Tibial nerve (tissue), 4 donors: ENCODE measurements around the gene HK2. TPM values are rescaled to one million over a fixed set of nuclear protein-coding genes. Genes with fewer than 3 reads are reported as not detected.

Source experiments
- DNase-seq, 2 donors: peaks; one replicate each; pipeline ENCODE4 v3.0.0-alpha.2; 2019; ENCODE audit warnings: low spot score in 2 of 2
- H3K27ac ChIP-seq, 4 donors: fragments of 200-600 bp; sonication (generic) in 3 of 4; one replicate each; pipeline ENCODE4 v1.5.1; 2017 to 2019; ENCODE audit warnings: mild to moderate bottlenecking in 1 of 4
- H3K27me3 ChIP-seq, 2 donors: fragments of 200-600 bp; sonication (generic) in 1 of 2; one replicate each; pipeline versions ENCODE4 v1.5.1 to v1.6.0; 2017 to 2019
- H3K36me3 ChIP-seq, 3 donors: fragments of 200-600 bp; sonication (generic); one replicate each; pipeline ENCODE4 v1.5.1; 2018 to 2019
- H3K4me1 ChIP-seq, 4 donors: fragments of 200-600 bp; sonication (generic) in 3 of 4; one replicate each; pipeline ENCODE4 v1.5.1; 2017 to 2019
- H3K4me3 ChIP-seq, 4 donors: fragments of 200-600 bp; sonication (generic) in 3 of 4; one replicate each; pipeline ENCODE4 v1.5.1; 2017 to 2019; ENCODE audit warnings: mild to moderate bottlenecking in 1 of 4, moderate library complexity in 1 of 4
- H3K9me3 ChIP-seq, 4 donors: fragments of 200-600 bp; sonication (generic) in 3 of 4; one replicate each; pipeline ENCODE4 v1.5.1; 2017 to 2019
- CTCF ChIP-seq, 5 experiments: fragments of 200-600 bp in 3 of 5; fragments of 450-650 bp in 2 of 5; sonication (generic) in 3 of 5; IDR thresholded peaks; one replicate each; pipeline ENCODE4 v1.5.1; 2016 to 2019; ENCODE audit warnings: antibody characterized with exemption in 5 of 5, mild to moderate bottlenecking in 3 of 5, moderate library complexity in 2 of 5
- EP300 ChIP-seq, 2 donors: sonication (generic); formaldehyde crosslinking; IDR thresholded peaks; one replicate each; pipeline ENCODE4 v1.6.1; 2017; ENCODE audit warnings: antibody characterized with exemption in 2 of 2, mild to moderate bottlenecking in 1 of 2
- POLR2A ChIP-seq, 2 donors: fragments of 450-650 bp; IDR thresholded peaks; one replicate each; pipeline ENCODE4 v1.6.1; 2017; ENCODE audit warnings: antibody characterized with exemption in 2 of 2, mild to moderate bottlenecking in 2 of 2, moderate library complexity in 2 of 2
- WGBS, 2 donors: methylation state at CpG; one replicate each; pipeline ENCODE4 v1.1.5; 2018; 5-methylcytosine and 5-hydroxymethylcytosine counted together
- total RNA-seq, 4 donors: library from RNA; depleted of rRNA; stranded (reverse); fragments of >200 nt; gene quantifications; one replicate each; pipeline ENCODE4 v1.1.0, GENCODE V29; 2016

The HK2 gene
- total RNA-seq, 4 donors from 2014 or later = 6.5 to 13.4 (median 6.7) TPM

- Histone ChIP-seq H3K9me3 (no peaks in the 10 kb centered on the region), H3K27ac (no peak overlapping the region), H3K27me3 (no peaks in the 10 kb centered on the region), H3K4me3 (no peak overlapping the region), H3K4me1 (no peaks in the 10 kb centered on the region), H3K36me3 (peaks cover 0 to 34% (median 0%) of the 10 kb centered on the region in 3 donors)
- WGBS, 2 donors = 95 to 97% methylated on average over 23 to 24 of the region's 24 CpGs
- TF ChIP-seq POLR2A (IDR thresholded peaks at IDR 0.05) (no peak), CTCF (IDR thresholded peaks at IDR 0.05) (no peak), EP300 (IDR thresholded peaks at IDR 0.05) (no peak)
- DNase-seq = no peak
Observed at GRCh38 chr2:74880054-74880728, 46.3 kb downstream of the HK2 start.

GRCh38 chr2:74881176-74881575 is 47.2 kb downstream of the HK2 start:
- no peak for DNase-seq
- 64 to 66% methylated on average over 5 of the region's 5 CpGs for WGBS, 2 donors
- TF ChIP-seq EP300 (IDR thresholded peaks at IDR 0.05) (no peak), CTCF (IDR thresholded peaks at IDR 0.05) (no peak), POLR2A (IDR thresholded peaks at IDR 0.05) (no peak)
- Histone ChIP-seq H3K27me3 (no peaks in the 10 kb centered on the region), H3K9me3 (no peaks in the 10 kb centered on the region), H3K36me3 (peaks cover 0 to 36% (median 0%) of the 10 kb centered on the region in 3 donors), H3K27ac (no peak overlapping the region), H3K4me3 (no peak overlapping the region), H3K4me1 (no peaks in the 10 kb centered on the region)

- 94 to 95% methylated on average over 18 of the region's 19 CpGs for WGBS, 2 donors
- Histone ChIP-seq H3K4me1 (no peaks in the 10 kb centered on the region), H3K9me3 (no peaks in the 10 kb centered on the region), H3K27me3 (no peaks in the 10 kb centered on the region), H3K4me3 (no peak overlapping the region), H3K36me3 (peaks cover 0 to 42% (median 0%) of the 10 kb centered on the region in 3 donors), H3K27ac (no peak overlapping the region)
- TF ChIP-seq CTCF (IDR thresholded peaks at IDR 0.05) (no peak), POLR2A (IDR thresholded peaks at IDR 0.05) (no peak), EP300 (IDR thresholded peaks at IDR 0.05) (no peak)
- DNase-seq = no peak
Observed at GRCh38 chr2:74881626-74882298, 47.8 kb downstream of the HK2 start.

- Histone ChIP-seq H3K27me3 (no peaks in the 10 kb centered on the region), H3K4me3 (no peak overlapping the region), H3K4me1 (no peaks in the 10 kb centered on the region), H3K36me3 (peaks cover 0 to 46% (median 0%) of the 10 kb centered on the region in 3 donors), H3K9me3 (no peaks in the 10 kb centered on the region), H3K27ac (no peak overlapping the region)
- 92 to 96% methylated on average over 4 of the region's 4 CpGs for WGBS, 2 donors
- TF ChIP-seq CTCF (IDR thresholded peaks at IDR 0.05) (no peak), POLR2A (IDR thresholded peaks at IDR 0.05) (no peak), EP300 (IDR thresholded peaks at IDR 0.05) (no peak)
- DNase-seq = no peak
Observed at GRCh38 chr2:74882299-74882687, 48.4 kb downstream of the HK2 start.

GRCh38 chr2:74883011-74883410 is 49.1 kb downstream of the HK2 start:
- Histone ChIP-seq H3K4me3 (no peak overlapping the region), H3K9me3 (no peaks in the 10 kb centered on the region), H3K27ac (no peak overlapping the region), H3K27me3 (no peaks in the 10 kb centered on the region), H3K36me3 (peaks cover 0 to 50% (median 0%) of the 10 kb centered on the region in 3 donors), H3K4me1 (no peaks in the 10 kb centered on the region)
- TF ChIP-seq POLR2A (IDR thresholded peaks at IDR 0.05) = no peak
- no peak for TF ChIP-seq CTCF (IDR thresholded peaks at IDR 0.05)
- no peak for TF ChIP-seq EP300 (IDR thresholded peaks at IDR 0.05)
- 89 to 95% methylated on average over 6 of the region's 6 CpGs for WGBS, 2 donors
- DNase-seq = no peak
